ENCODE results near the gene PLK3.
A peak's percentile ranks its signal among the peaks of the same experiment; 100 is the strongest.
"Not testable (repeated sequence)": the region's sequence is repeated elsewhere in the genome, so short reads cannot be mapped to it uniquely, and the experiment has no call there.

PLK3 gene

GRCh38 chr1:44799770-44800584 lies at the start of gene PLK3:
PLK3 (plus strand) TSS chr1:44800377; CDS start chr1:44800464, 87 bp downstream.
- peak; percentile 85 to 100 (median 98) for DNase-seq

GRCh38 chr1:44757420-44757819 lies 42.8 kb upstream of the PLK3 start:
- DNase-seq = no peak

GRCh38 chr1:44759077-44759476 lies 41.1 kb upstream of the PLK3 start:
- no peak for DNase-seq

GRCh38 chr1:44760876-44761275 lies 39.3 kb upstream of the PLK3 start:
- no peak for DNase-seq

- DNase-seq = not testable (repeated sequence)
These were observed 33.8 kb upstream of the PLK3 start for GRCh38 chr1:44766421-44766820.

GRCh38 chr1:44775078-44775929 lies 24.9 kb upstream of the PLK3 start, which contains the start of gene RPS8:
RPS8 (plus strand) TSS chr1:44775540; CDS start chr1:44775597, 57 bp downstream.
- peak in 55 of 56 donors; percentile 53 to 96 (median 86) for DNase-seq

- DNase-seq = peak in 13 of 56 donors; percentile 27 to 70 (median 60)
These were observed 24.0 kb upstream of the PLK3 start for GRCh38 chr1:44775930-44776729.

GRCh38 chr1:44776730-44777068 lies 23.5 kb upstream of the PLK3 start:
- no peak for DNase-seq

GRCh38 chr1:44777547-44777946 lies 22.6 kb upstream of the PLK3 start:
- DNase-seq = no peak

GRCh38 chr1:44777969-44778635 lies 22.1 kb upstream of the PLK3 start:
- no peak for DNase-seq

- DNase-seq = no peak
These were observed 21.2 kb upstream of the PLK3 start for GRCh38 chr1:44778705-44779576.

- DNase-seq = no peak
These were observed 19.5 kb upstream of the PLK3 start for GRCh38 chr1:44780583-44781121.

- DNase-seq = peak in 1 of 56 donors; percentile 28
These were observed 16.5 kb upstream of the PLK3 start for GRCh38 chr1:44783697-44784093.

- DNase-seq = peak in 4 of 56 donors; percentile 8 to 47 (median 32)
These were observed 15.8 kb upstream of the PLK3 start for GRCh38 chr1:44784094-44785028.

GRCh38 chr1:44785029-44785380 lies 15.2 kb upstream of the PLK3 start:
- no peak for DNase-seq

GRCh38 chr1:44785501-44786137 lies 14.6 kb upstream of the PLK3 start:
- no peak for DNase-seq

GRCh38 chr1:44786138-44786840 lies 13.9 kb upstream of the PLK3 start:
- DNase-seq = peak in 16 of 56 donors; percentile 9 to 60 (median 22)
